Measurements from ENCODE around the gene IQCB1.

IQCB1 gene

GRCh38 chr3:121819236-121819635, 15.6 kb downstream of the IQCB1 start:
- no peak for TF ChIP-seq CEBPB (IDR thresholded peaks at IDR 0.05)
- TF ChIP-seq TAF1 (IDR thresholded peaks at IDR 0.05; ENCODE audit: low read depth), result no peak
- no peak for TF ChIP-seq CREB1 (IDR thresholded peaks at IDR 0.05; ENCODE audit: low read depth)
- no peak for TF ChIP-seq USF1 (IDR thresholded peaks at IDR 0.05)
- no peak for TF ChIP-seq TEAD4 (IDR thresholded peaks at IDR 0.05)
- no peak for TF ChIP-seq ZBTB7A (IDR thresholded peaks at IDR 0.05; ENCODE audit: low read depth)
- no peak for TF ChIP-seq REST (IDR thresholded peaks at IDR 0.05; ENCODE audit: low read depth)
- TF ChIP-seq EGR1 (IDR thresholded peaks at IDR 0.05), result no peak
- no peak for TF ChIP-seq NFIC (IDR thresholded peaks at IDR 0.05)
- no peak for TF ChIP-seq EP300 (IDR thresholded peaks at IDR 0.05; ENCODE audit: borderline replicate concordance)
- TF ChIP-seq FOXM1 (IDR thresholded peaks at IDR 0.05; ENCODE audit: borderline replicate concordance, low read depth), result no peak
- TF ChIP-seq RAD21 (IDR thresholded peaks at IDR 0.05; ENCODE audit: low read depth), result no peak
- no peak for TF ChIP-seq MAX (IDR thresholded peaks at IDR 0.05)
- TF ChIP-seq TCF12 (IDR thresholded peaks at IDR 0.05; ENCODE audit: low read depth), result no peak
- TF ChIP-seq YY1 (IDR thresholded peaks at IDR 0.05; ENCODE audit: low read depth), result no peak

- TF ChIP-seq EGR1 (IDR thresholded peaks at IDR 0.05) (no peak), TEAD4 (IDR thresholded peaks at IDR 0.05) (no peak), CREB1 (IDR thresholded peaks at IDR 0.05; ENCODE audit: low read depth) (no peak), EP300 (IDR thresholded peaks at IDR 0.05; ENCODE audit: borderline replicate concordance) (no peak), YY1 (IDR thresholded peaks at IDR 0.05; ENCODE audit: low read depth) (no peak), REST (IDR thresholded peaks at IDR 0.05; ENCODE audit: low read depth) (no peak), USF1 (IDR thresholded peaks at IDR 0.05) (no peak), FOXM1 (IDR thresholded peaks at IDR 0.05; ENCODE audit: borderline replicate concordance, low read depth) (no peak), RAD21 (IDR thresholded peaks at IDR 0.05; ENCODE audit: low read depth) (no peak), TCF12 (IDR thresholded peaks at IDR 0.05; ENCODE audit: low read depth) (no peak), CEBPB (IDR thresholded peaks at IDR 0.05) (no peak), TAF1 (IDR thresholded peaks at IDR 0.05; ENCODE audit: low read depth) (no peak), MAX (IDR thresholded peaks at IDR 0.05) (no peak), NFIC (IDR thresholded peaks at IDR 0.05) (no peak)
Observed at GRCh38 chr3:121818578-121818977, 16.3 kb downstream of the IQCB1 start.

GRCh38 chr3:121817753-121818152, 17.1 kb downstream of the IQCB1 start:
- TF ChIP-seq ZBTB7A (IDR thresholded peaks at IDR 0.05; ENCODE audit: low read depth) (no peak), NFIC (IDR thresholded peaks at IDR 0.05) (no peak), REST (IDR thresholded peaks at IDR 0.05; ENCODE audit: low read depth) (no peak), FOXM1 (IDR thresholded peaks at IDR 0.05; ENCODE audit: borderline replicate concordance, low read depth) (no peak), TCF12 (IDR thresholded peaks at IDR 0.05; ENCODE audit: low read depth) (no peak), EGR1 (IDR thresholded peaks at IDR 0.05) (no peak), RAD21 (IDR thresholded peaks at IDR 0.05; ENCODE audit: low read depth) (no peak)

GRCh38 chr3:121809249-121809648, 25.6 kb downstream of the IQCB1 start:
- TF ChIP-seq YY1 (IDR thresholded peaks at IDR 0.05; ENCODE audit: low read depth) (no peak), MAX (IDR thresholded peaks at IDR 0.05) (no peak), TAF1 (IDR thresholded peaks at IDR 0.05; ENCODE audit: low read depth) (no peak), CREB1 (IDR thresholded peaks at IDR 0.05; ENCODE audit: low read depth) (no peak), ZBTB7A (IDR thresholded peaks at IDR 0.05; ENCODE audit: low read depth) (no peak), USF1 (IDR thresholded peaks at IDR 0.05) (no peak), REST (IDR thresholded peaks at IDR 0.05; ENCODE audit: low read depth) (no peak), TCF12 (IDR thresholded peaks at IDR 0.05; ENCODE audit: low read depth) (no peak), NFIC (IDR thresholded peaks at IDR 0.05) (no peak)
